Measurements from ENCODE around the gene FFAR1. TPM values are rescaled to one million over a fixed set of nuclear protein-coding genes. Genes with fewer than 3 reads are reported as not detected.

The FFAR1 gene
- polyA plus RNA-seq, 3 donors: 0.04 TPM; not detected in 2

GRCh38 chr19:35330475-35330874, 17.2 kb upstream of the FFAR1 start:
- 80% methylated on average over 1 of the region's 7 CpGs for WGBS (ENCODE audit: insufficient coverage)
- H4K20me1 ChIP-seq (ENCODE audit: insufficient read depth, low read length): no peaks in the 10 kb centered on the region
- Mint-ChIP-seq H3K36me3 (peaks cover 0 to 5% of the 10 kb centered on the region in 2 donors), H3K9me3 (no peaks in the 10 kb centered on the region), H3K27ac (peak overlapping the region in 2 of 7 donors; percentile 32 to 56), H3K4me1 (peaks cover 20% of the 10 kb centered on the region), H3K27me3 (ENCODE audit: low read depth in 3 of 3) (peaks cover 6 to 9% (median 8%) of the 10 kb centered on the region in 3 donors), H3K4me3 (peak overlapping the region in 1 of 2 donors; percentile 18)
- no peak overlapping the region for H3K9ac ChIP-seq (ENCODE audit: insufficient read depth, low read length, poor library complexity, severe bottlenecking)
- no peak overlapping the region for H3K4me2 ChIP-seq (replicated peaks; ENCODE audit: extremely low read depth, low read length, poor library complexity, severe bottlenecking)
- no peak for TF ChIP-seq CTCF (IDR thresholded peaks at IDR 0.05)
- H2AFZ ChIP-seq (ENCODE audit: insufficient read depth, low read depth, low read length, poor library complexity, severe bottlenecking): no peak overlapping the region
- H3K4me3 ChIP-seq (replicated peaks in 1 of 3; ENCODE audit: low read depth in 2 of 3, low read length in 3 of 3): no peak overlapping the region
- intact Hi-C loops (cut with micrococcal nuclease): no loop called here
- H3K9me3 ChIP-seq (replicated peaks in 1 of 2; ENCODE audit: control insufficient read depth in 1 of 2, insufficient read depth in 1 of 2, low read length in 2 of 2): no peaks in the 10 kb centered on the region
- DNase-seq: no peak
- no peaks in the 10 kb centered on the region for H3K36me3 ChIP-seq (replicated peaks in 1 of 2; ENCODE audit: control insufficient read depth in 1 of 2, insufficient read depth in 2 of 2, low read length in 2 of 2)
- no peak overlapping the region for H3K27ac ChIP-seq (ENCODE audit: low read depth in 1 of 2, low read length in 2 of 2)
- no peaks in the 10 kb centered on the region for H3K79me2 ChIP-seq (ENCODE audit: insufficient read depth, low read length)
- peaks cover 17 to 28% of the 10 kb centered on the region in 2 donors for H3K4me1 ChIP-seq (ENCODE audit: control insufficient read depth in 1 of 2, insufficient read depth in 2 of 2, low read length in 2 of 2)
- no peaks in the 10 kb centered on the region for H3K27me3 ChIP-seq (ENCODE audit: control insufficient read depth in 2 of 2, insufficient read depth in 2 of 2, low read length in 2 of 2)

- no peak for DNase-seq
- H3K79me2 ChIP-seq (ENCODE audit: insufficient read depth, low read length): no peaks in the 10 kb centered on the region
- H3K4me1 Mint-ChIP-seq: peaks cover 21% of the 10 kb centered on the region
- no peak for TF ChIP-seq CTCF (IDR thresholded peaks at IDR 0.05)
- H2AFZ ChIP-seq (ENCODE audit: insufficient read depth, low read depth, low read length, poor library complexity, severe bottlenecking): no peak overlapping the region
- H3K4me3 ChIP-seq (replicated peaks in 1 of 3; ENCODE audit: low read depth in 2 of 3, low read length in 3 of 3): no peak overlapping the region
- no peak overlapping the region for H3K4me2 ChIP-seq (replicated peaks; ENCODE audit: extremely low read depth, low read length, poor library complexity, severe bottlenecking)
- WGBS (ENCODE audit: insufficient coverage): over 99% methylated on average over 12 of the region's 14 CpGs
- intact Hi-C loops (cut with micrococcal nuclease): no loop called here
- H3K27me3 Mint-ChIP-seq (ENCODE audit: low read depth in 3 of 3): peaks cover 6 to 11% (median 10%) of the 10 kb centered on the region in 3 donors
- H3K4me1 ChIP-seq (ENCODE audit: control insufficient read depth in 1 of 2, insufficient read depth in 2 of 2, low read length in 2 of 2): peaks cover 17 to 28% of the 10 kb centered on the region in 2 donors
- no peak overlapping the region for H3K4me3 Mint-ChIP-seq
- no peaks in the 10 kb centered on the region for H3K36me3 ChIP-seq (replicated peaks in 1 of 2; ENCODE audit: control insufficient read depth in 1 of 2, insufficient read depth in 2 of 2, low read length in 2 of 2)
- H3K27ac ChIP-seq (ENCODE audit: low read depth in 1 of 2, low read length in 2 of 2): no peak overlapping the region
- no peak overlapping the region for H3K27ac Mint-ChIP-seq
- H3K27me3 ChIP-seq (ENCODE audit: control insufficient read depth in 2 of 2, insufficient read depth in 2 of 2, low read length in 2 of 2): no peaks in the 10 kb centered on the region
- no peaks in the 10 kb centered on the region for H3K9me3 ChIP-seq (replicated peaks in 1 of 2; ENCODE audit: control insufficient read depth in 1 of 2, insufficient read depth in 1 of 2, low read length in 2 of 2)
- no peaks in the 10 kb centered on the region for H4K20me1 ChIP-seq (ENCODE audit: insufficient read depth, low read length)
- no peaks in the 10 kb centered on the region for H3K9me3 Mint-ChIP-seq
- H3K36me3 Mint-ChIP-seq: peaks cover 0 to 2% of the 10 kb centered on the region in 2 donors
- no peak overlapping the region for H3K9ac ChIP-seq (ENCODE audit: insufficient read depth, low read length, poor library complexity, severe bottlenecking)
Observed at GRCh38 chr19:35331551-35332214, 16.0 kb upstream of the FFAR1 start.
